HL-60 (cell line): ENCODE data around the gene MOB3B.

Source experiments
- DNase-seq, 2 experiments: peaks; one replicate each; pipeline ENCODE4 v3.0.0-alpha.2; 2010 to 2020; ENCODE audit warnings: low read depth in 1 of 2, low spot score in 1 of 2
- H3K27ac ChIP-seq: fragments of 250-450 bp; sonication (Bioruptor Pico); replicated peaks from 2 replicates; pipeline ENCODE4 v1.5.1; 2020; ENCODE audit warnings: mild to moderate bottlenecking, moderate library complexity
- H3K27me3 ChIP-seq: fragments of 250-450 bp; sonication (Bioruptor Pico); 2 replicates; pipeline ENCODE4 v1.5.1; 2021; ENCODE audit warnings: mild to moderate bottlenecking, moderate library complexity; ENCODE audit not compliant: insufficient read depth, poor library complexity, severe bottlenecking
- H3K4me3 ChIP-seq: replicated peaks from 2 replicates; pipeline ENCODE4 v1.5.1; 2011; ENCODE audit warnings: mild to moderate bottlenecking, control low read depth, low read length; ENCODE audit not compliant: insufficient read depth
- CTCF ChIP-seq: IDR thresholded peaks from one replicate; pipeline ENCODE4 v1.5.1; 2011; ENCODE audit warnings: low read length, control low read depth, inconsistent platforms; ENCODE audit not compliant: insufficient read depth
- GABPA ChIP-seq: IDR thresholded peaks from 2 replicates; pipeline ENCODE4 v1.6.1; 2012; ENCODE audit warnings: low read depth
- POLR2AphosphoS5 ChIP-seq: IDR thresholded peaks from 2 replicates; pipeline ENCODE4 v1.6.1; 2012; ENCODE audit warnings: low read depth
- REST ChIP-seq: IDR thresholded peaks from 2 replicates; pipeline ENCODE4 v1.6.1; 2012; ENCODE audit warnings: low read depth; ENCODE audit not compliant: insufficient replicate concordance
- SPI1 ChIP-seq: IDR thresholded peaks from 2 replicates; pipeline ENCODE4 v1.6.1; 2012; ENCODE audit warnings: low read depth, mild to moderate bottlenecking, borderline replicate concordance

MOB3B gene

GRCh38 chr9:27408482-27408881 lies 121.1 kb downstream of the MOB3B start:
- no peak for DNase-seq
- Histone ChIP-seq H3K27ac (no peak overlapping the region), H3K27me3 (no peaks in the 10 kb centered on the region), H3K4me3 (no peak overlapping the region)
- TF ChIP-seq REST (no peak), GABPA (no peak), POLR2AphosphoS5 (no peak), CTCF (no peak), SPI1 (no peak)

- no peak overlapping the region for H3K4me3 ChIP-seq
- no peaks in the 10 kb centered on the region for H3K27me3 ChIP-seq
- no peak overlapping the region for H3K27ac ChIP-seq
- TF ChIP-seq POLR2AphosphoS5 (no peak), SPI1 (no peak), CTCF (no peak), GABPA (no peak), REST (no peak)
- no peak for DNase-seq
These were observed 121.6 kb downstream of the MOB3B start for GRCh38 chr9:27408001-27408400.

- TF ChIP-seq REST = no peak
- TF ChIP-seq GABPA = no peak
- TF ChIP-seq POLR2AphosphoS5 = no peak
- TF ChIP-seq CTCF = no peak
- TF ChIP-seq SPI1 = no peak
- Histone ChIP-seq H3K27ac (no peak overlapping the region), H3K4me3 (no peak overlapping the region), H3K27me3 (no peaks in the 10 kb centered on the region)
- no peak for DNase-seq
These were observed 122.1 kb downstream of the MOB3B start for GRCh38 chr9:27407491-27407890.
